Fibroblast of the aortic adventitia (primary cell): ENCODE measurements around the gene VOPP1. TPM values are rescaled to one million over a fixed set of nuclear protein-coding genes. Genes with fewer than 3 reads are reported as not detected.

Source experiments
- DNase-seq: peaks from one replicate; pipeline ENCODE4 v3.0.0-alpha.2; 2010; ENCODE audit warnings: low read depth
- H3K4me3 ChIP-seq: 2 replicates; pipeline ENCODE4 v1.5.1; 2011; ENCODE audit warnings: low read depth, mild to moderate bottlenecking, control low read depth, low read length, moderate library complexity
- CTCF ChIP-seq: IDR thresholded peaks from 2 replicates; pipeline ENCODE4 v1.5.1; 2011; ENCODE audit warnings: mild to moderate bottlenecking, low read length, control low read depth, inconsistent platforms; ENCODE audit not compliant: insufficient read depth
- total RNA-seq: library from RNA; depleted of rRNA; stranded (reverse); fragments of >200 nt; gene quantifications from 2 replicates; pipeline ENCODE4 v1.2.3, GENCODE V29; 2012; ENCODE audit warnings: low replicate concordance

Gene VOPP1
- total RNA-seq, 1 donor: 89.4 TPM

GRCh38 chr7:55537458-55537990 is 34.8 kb downstream of the VOPP1 start:
- no peak overlapping the region for H3K4me3 ChIP-seq
- TF ChIP-seq CTCF: no peak
- DNase-seq: no peak

DNA sequence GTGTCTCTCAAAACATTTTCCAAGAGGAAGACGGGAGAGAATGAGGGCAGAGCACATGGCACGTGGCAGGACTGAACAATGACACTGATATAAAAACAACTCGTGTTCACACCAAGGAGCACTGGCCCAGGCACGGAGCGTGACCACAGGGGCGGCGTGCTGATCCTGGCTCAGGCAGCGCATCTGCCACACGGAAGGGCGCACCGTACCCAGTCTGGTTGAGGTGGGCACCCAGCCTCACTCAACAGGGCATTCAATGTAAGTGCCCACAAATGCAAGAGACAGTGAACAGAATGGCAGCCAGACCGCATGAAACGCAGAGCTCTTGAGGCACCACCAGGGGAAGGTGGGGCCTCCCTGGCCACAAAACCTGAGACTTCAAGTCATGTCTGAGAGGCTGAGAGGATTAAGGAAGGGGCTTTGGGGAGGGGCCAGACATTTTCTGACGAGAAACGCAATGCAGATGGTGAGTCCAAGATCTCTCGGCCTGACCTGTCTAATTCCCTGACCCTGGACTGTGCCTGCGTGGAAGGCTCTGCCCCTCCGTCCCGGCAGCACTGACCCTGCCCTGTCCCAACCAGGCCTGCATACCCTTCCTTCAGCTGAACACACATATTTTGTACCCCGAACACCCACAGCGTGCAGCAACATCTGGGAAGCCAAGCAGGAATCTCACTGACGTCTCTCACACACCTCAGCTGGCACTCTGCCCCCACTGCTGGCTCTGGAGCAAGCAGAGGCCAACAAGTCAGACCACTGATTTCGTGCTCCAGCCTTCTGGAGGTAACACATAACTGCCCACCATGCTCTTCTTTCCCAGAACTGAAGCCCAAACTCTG is 35.5 kb downstream of the VOPP1 start:
- H3K4me3 ChIP-seq: no peak overlapping the region
- no peak for DNase-seq
- no peak for TF ChIP-seq CTCF

GRCh38 chr7:55535617-55536016 is 36.7 kb downstream of the VOPP1 start:
- no peak for DNase-seq
- no peak for TF ChIP-seq CTCF
- no peak overlapping the region for H3K4me3 ChIP-seq

DNA sequence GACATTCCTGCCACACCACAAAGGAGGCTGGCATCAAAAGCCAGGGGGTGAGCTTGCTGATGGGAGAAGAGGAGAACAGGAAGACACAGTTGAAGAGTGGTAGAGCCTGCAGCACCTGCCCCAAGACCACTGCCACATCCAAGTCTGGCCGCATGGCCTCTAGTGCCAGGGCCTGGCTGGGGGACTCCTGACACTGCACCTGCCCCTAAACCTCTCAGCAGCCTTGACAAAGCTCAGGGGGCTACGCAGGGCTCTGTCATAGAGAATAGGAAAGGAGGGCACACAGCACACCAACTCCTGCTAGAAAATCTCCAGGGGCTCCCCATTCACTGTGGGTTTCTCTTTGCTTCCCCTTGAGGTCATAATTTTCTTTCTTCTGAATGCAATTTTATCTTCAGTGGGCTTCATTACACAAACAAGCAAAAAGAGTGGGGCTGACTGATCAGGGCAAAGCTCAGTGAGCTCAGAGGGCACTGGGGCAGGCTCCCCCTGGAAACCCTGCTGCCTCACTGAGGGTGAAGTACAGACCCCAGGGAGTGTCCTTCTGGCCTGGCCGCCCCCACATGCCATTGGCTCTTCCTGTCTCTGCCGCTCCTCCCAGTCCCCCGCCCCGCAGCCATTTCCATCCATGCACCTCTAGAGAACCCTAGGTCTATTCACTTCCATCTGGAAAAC is 37.2 kb downstream of the VOPP1 start:
- H3K4me3 ChIP-seq: no peak overlapping the region
- no peak for DNase-seq
- no peak for TF ChIP-seq CTCF

DNA sequence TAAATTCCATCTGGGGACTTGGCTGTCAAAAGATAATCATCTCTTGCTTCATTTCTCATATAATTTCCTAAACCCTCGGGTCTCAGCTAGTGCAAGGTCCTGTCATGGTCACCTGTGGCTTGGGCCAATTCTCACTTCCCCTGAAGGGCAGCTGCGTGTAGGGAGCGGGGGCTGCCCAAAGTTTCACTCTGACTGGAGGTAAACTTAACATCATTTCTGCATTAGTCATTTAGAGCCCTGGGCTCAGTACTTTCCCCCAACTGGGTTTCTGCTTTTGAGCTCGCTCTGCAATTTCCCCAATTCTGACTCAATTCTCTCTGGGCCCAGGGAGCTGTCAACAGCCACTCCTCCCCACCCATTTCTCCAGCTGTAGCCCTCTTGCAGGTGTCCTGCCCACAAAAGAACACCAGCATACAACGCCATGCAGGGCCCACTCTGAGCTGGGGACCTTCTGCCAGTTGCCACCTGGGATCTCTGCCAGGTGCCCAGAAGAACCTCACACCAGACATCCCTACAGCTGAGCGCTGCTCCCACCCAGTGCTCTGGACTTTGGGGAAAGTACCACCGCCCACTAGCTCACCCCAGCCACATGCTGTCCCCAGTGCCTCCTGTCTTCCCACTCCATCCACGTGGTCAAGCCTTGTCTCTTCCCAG is 37.9 kb downstream of the VOPP1 start:
- H3K4me3 ChIP-seq: no peak overlapping the region
- peak; percentile 68 for DNase-seq
- no peak for TF ChIP-seq CTCF

DNA sequence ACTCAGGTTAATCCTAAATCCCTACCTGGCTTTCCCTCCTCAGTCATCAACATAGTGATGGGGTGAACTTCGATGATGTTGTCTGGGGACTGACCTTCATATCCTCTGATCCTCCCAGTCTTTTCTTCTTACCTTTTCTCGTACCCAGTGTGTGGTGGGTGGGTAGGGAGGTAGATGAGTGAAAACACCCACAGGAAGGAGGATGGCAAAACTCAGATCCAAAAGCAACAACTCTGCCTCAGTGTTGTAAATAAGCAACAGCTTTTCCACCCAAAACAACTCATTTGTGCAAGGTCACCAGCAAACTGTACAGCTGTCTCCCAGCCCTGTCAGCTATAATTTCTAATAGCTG is 38.6 kb downstream of the VOPP1 start:
- H3K4me3 ChIP-seq: no peak overlapping the region
- no peak for TF ChIP-seq CTCF
- DNase-seq: no peak
